HepG2 (cell line): ENCODE measurements around the gene SLC17A9. TPM values are rescaled to one million over a fixed set of nuclear protein-coding genes. Genes with fewer than 3 reads are reported as not detected.

Experiments used
- ATM ChIP-seq: fragments of 450-650 bp; IDR thresholded peaks from 2 replicates; pipeline ENCODE4 v1.7.1; 2017; ENCODE audit warnings: mild to moderate bottlenecking, borderline replicate concordance
- BRD4 ChIP-seq: sonication (generic); formaldehyde crosslinking; IDR thresholded peaks from 2 replicates; pipeline ENCODE4 v1.4.0; 2020; ENCODE audit warnings: missing genetic modification reagents
- DNMT3B ChIP-seq: conservative IDR thresholded peaks from 2 replicates; pipeline ENCODE4 v1.6.1; 2016; ENCODE audit warnings: missing biosample characterization, control low read depth
- ZBTB21 ChIP-seq: sonication (generic); formaldehyde crosslinking; IDR thresholded peaks from 2 replicates; pipeline ENCODE4 v1.4.0; 2020; ENCODE audit warnings: missing genetic modification reagents
- ZMAT3 ChIP-seq: sonication (generic); formaldehyde crosslinking; conservative IDR thresholded peaks from 2 replicates; pipeline ENCODE4 v1.7.0; 2021; ENCODE audit warnings: missing genetic modification reagents
- polyA plus RNA-seq, 8 experiments: library from polyadenylated mRNA; depleted of rRNA in 3 of 8; stranded (reverse) in 7 of 8; unstranded in 1 of 8; fragments of >200 nt; fragmentation: Illumina TruSeq in 4 of 8; extraction: Trizol in 4 of 8; gene quantifications; 2 replicates each; pipeline versions ENCODE4 v1.2.1 to v1.2.3, GENCODE V29; 2011 to 2016; ENCODE audit warnings: low read depth in 4 of 8, missing spikeins in 1 of 8, mixed read lengths in 1 of 8; ENCODE audit not compliant: insufficient read depth in 1 of 8
- total RNA-seq, 5 experiments: library from RNA; depleted of rRNA; stranded (reverse); fragments of >200 nt; fragmentation: Illumina TruSeq; extraction: Trizol; gene quantifications; 2 replicates each; pipeline ENCODE4 v1.2.3, GENCODE V29; 2016; ENCODE audit warnings: low read depth in 1 of 5
- TF ChIP-seq, protein P1 (sequence below): sonication (generic); formaldehyde crosslinking; IDR thresholded peaks from 2 replicates; pipeline ENCODE4; 2020; ENCODE audit warnings: missing genetic modification reagents, mild to moderate bottlenecking, borderline replicate concordance
- TF ChIP-seq, protein P2 (sequence below): sonication (generic); formaldehyde crosslinking; IDR thresholded peaks from 2 replicates; pipeline ENCODE4 v1.4.0; 2020; ENCODE audit warnings: mild to moderate bottlenecking, missing genetic modification reagents, borderline replicate concordance
- TF ChIP-seq, protein P3 (sequence below): sonication (generic); formaldehyde crosslinking; IDR thresholded peaks from 2 replicates; pipeline ENCODE4 v1.5.1; 2020; ENCODE audit warnings: mild to moderate bottlenecking, missing genetic modification reagents, moderate library complexity
- TF ChIP-seq, protein P4 (sequence below): IDR thresholded peaks from 2 replicates; pipeline ENCODE4 v1.4.0; 2020; ENCODE audit warnings: mild to moderate bottlenecking, missing genetic modification reagents

SLC17A9 gene
- total and polyA plus RNA-seq, 2 of the 13 experiments (the other 11 are each of a cell fraction or from before 2014, with no cell fraction given), result 110 to 191 TPM

DNA sequence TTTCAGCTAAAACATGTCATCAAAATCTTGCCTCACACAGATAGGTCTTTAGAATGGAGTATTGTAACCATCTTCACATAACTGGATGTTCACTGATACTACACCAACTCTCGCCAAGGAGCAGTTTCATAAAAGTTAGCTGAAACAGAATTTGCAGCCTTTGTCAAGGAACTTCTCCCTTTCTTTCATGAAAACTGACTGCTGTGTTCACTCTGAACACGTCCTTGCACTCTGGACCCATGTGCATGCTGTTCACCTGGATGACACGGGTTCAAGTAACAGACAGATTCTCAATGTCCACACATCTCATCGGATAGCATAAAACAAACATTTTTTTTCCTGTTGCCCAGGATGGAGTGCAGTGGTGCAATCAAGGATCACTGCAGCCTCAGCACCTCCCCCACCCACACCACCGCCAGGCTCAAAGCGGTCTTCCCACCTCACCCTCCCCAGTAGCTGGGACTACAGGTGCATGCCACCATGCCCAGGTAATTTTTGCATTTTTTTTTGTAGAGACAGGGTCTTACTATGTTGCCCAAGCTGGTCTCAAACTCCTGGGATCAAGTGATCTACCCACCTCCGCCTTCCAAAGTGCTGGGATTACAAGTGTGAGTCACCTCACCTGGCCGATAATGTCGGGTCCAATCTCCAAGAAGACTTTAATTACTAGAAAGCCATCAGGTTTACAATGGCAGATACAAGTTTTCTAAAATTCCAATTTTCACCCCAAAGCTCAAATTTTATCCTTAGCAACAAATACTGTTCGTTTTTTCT is 35.6 kb upstream of the SLC17A9 start (continued):
- TF ChIP-seq, protein P1, sequence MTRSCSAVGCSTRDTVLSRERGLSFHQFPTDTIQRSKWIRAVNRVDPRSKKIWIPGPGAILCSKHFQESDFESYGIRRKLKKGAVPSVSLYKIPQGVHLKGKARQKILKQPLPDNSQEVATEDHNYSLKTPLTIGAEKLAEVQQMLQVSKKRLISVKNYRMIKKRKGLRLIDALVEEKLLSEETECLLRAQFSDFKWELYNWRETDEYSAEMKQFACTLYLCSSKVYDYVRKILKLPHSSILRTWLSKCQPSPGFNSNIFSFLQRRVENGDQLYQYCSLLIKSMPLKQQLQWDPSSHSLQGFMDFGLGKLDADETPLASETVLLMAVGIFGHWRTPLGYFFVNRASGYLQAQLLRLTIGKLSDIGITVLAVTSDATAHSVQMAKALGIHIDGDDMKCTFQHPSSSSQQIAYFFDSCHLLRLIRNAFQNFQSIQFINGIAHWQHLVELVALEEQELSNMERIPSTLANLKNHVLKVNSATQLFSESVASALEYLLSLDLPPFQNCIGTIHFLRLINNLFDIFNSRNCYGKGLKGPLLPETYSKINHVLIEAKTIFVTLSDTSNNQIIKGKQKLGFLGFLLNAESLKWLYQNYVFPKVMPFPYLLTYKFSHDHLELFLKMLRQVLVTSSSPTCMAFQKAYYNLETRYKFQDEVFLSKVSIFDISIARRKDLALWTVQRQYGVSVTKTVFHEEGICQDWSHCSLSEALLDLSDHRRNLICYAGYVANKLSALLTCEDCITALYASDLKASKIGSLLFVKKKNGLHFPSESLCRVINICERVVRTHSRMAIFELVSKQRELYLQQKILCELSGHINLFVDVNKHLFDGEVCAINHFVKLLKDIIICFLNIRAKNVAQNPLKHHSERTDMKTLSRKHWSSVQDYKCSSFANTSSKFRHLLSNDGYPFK (CRISPR knock-in tag), result peak; percentile 70; the same call in 1 of the 2 replicates
- TF ChIP-seq ATM (no peak), ZBTB21 (CRISPR knock-in tag) (no peak; the same call in none of the 2 replicates), BRD4 (peak; percentile 92), DNMT3B (0 out of 2 replicates have a peak, but pooled peaks have one; percentile 38), ZMAT3 (CRISPR knock-in tag) (peak; percentile 96)
- TF ChIP-seq, protein P2, sequence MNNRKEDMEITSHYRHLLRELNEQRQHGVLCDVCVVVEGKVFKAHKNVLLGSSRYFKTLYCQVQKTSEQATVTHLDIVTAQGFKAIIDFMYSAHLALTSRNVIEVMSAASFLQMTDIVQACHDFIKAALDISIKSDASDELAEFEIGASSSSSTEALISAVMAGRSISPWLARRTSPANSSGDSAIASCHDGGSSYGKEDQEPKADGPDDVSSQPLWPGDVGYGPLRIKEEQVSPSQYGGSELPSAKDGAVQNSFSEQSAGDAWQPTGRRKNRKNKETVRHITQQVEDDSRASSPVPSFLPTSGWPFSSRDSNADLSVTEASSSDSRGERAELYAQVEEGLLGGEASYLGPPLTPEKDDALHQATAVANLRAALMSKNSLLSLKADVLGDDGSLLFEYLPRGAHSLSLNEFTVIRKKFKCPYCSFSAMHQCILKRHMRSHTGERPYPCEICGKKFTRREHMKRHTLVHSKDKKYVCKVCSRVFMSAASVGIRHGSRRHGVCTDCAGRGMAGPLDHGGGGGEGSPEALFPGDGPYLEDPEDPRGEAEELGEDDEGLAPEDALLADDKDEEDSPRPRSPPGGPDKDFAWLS (CRISPR knock-in tag), result no peak
- TF ChIP-seq, protein P3, sequence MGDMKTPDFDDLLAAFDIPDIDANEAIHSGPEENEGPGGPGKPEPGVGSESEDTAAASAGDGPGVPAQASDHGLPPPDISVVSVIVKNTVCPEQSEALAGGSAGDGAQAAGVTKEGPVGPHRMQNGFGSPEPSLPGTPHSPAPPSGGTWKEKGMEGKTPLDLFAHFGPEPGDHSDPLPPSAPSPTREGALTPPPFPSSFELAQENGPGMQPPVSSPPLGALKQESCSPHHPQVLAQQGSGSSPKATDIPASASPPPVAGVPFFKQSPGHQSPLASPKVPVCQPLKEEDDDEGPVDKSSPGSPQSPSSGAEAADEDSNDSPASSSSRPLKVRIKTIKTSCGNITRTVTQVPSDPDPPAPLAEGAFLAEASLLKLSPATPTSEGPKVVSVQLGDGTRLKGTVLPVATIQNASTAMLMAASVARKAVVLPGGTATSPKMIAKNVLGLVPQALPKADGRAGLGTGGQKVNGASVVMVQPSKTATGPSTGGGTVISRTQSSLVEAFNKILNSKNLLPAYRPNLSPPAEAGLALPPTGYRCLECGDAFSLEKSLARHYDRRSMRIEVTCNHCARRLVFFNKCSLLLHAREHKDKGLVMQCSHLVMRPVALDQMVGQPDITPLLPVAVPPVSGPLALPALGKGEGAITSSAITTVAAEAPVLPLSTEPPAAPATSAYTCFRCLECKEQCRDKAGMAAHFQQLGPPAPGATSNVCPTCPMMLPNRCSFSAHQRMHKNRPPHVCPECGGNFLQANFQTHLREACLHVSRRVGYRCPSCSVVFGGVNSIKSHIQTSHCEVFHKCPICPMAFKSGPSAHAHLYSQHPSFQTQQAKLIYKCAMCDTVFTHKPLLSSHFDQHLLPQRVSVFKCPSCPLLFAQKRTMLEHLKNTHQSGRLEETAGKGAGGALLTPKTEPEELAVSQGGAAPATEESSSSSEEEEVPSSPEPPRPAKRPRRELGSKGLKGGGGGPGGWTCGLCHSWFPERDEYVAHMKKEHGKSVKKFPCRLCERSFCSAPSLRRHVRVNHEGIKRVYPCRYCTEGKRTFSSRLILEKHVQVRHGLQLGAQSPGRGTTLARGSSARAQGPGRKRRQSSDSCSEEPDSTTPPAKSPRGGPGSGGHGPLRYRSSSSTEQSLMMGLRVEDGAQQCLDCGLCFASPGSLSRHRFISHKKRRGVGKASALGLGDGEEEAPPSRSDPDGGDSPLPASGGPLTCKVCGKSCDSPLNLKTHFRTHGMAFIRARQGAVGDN (CRISPR knock-in tag), result peak; percentile 91
- TF ChIP-seq, protein P4, sequence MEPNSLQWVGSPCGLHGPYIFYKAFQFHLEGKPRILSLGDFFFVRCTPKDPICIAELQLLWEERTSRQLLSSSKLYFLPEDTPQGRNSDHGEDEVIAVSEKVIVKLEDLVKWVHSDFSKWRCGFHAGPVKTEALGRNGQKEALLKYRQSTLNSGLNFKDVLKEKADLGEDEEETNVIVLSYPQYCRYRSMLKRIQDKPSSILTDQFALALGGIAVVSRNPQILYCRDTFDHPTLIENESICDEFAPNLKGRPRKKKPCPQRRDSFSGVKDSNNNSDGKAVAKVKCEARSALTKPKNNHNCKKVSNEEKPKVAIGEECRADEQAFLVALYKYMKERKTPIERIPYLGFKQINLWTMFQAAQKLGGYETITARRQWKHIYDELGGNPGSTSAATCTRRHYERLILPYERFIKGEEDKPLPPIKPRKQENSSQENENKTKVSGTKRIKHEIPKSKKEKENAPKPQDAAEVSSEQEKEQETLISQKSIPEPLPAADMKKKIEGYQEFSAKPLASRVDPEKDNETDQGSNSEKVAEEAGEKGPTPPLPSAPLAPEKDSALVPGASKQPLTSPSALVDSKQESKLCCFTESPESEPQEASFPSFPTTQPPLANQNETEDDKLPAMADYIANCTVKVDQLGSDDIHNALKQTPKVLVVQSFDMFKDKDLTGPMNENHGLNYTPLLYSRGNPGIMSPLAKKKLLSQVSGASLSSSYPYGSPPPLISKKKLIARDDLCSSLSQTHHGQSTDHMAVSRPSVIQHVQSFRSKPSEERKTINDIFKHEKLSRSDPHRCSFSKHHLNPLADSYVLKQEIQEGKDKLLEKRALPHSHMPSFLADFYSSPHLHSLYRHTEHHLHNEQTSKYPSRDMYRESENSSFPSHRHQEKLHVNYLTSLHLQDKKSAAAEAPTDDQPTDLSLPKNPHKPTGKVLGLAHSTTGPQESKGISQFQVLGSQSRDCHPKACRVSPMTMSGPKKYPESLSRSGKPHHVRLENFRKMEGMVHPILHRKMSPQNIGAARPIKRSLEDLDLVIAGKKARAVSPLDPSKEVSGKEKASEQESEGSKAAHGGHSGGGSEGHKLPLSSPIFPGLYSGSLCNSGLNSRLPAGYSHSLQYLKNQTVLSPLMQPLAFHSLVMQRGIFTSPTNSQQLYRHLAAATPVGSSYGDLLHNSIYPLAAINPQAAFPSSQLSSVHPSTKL (CRISPR knock-in tag), result peak; percentile 99
